HL-60 (cell line): ENCODE data around the gene VWA7.

Source experiments
- DNase-seq, 2 experiments: peaks; one replicate each; pipeline ENCODE4 v3.0.0-alpha.2; 2010 to 2020; ENCODE audit warnings: low read depth in 1 of 2, low spot score in 1 of 2
- H3K27ac ChIP-seq: fragments of 250-450 bp; sonication (Bioruptor Pico); replicated peaks from 2 replicates; pipeline ENCODE4 v1.5.1; 2020; ENCODE audit warnings: mild to moderate bottlenecking, moderate library complexity
- H3K27me3 ChIP-seq: fragments of 250-450 bp; sonication (Bioruptor Pico); 2 replicates; pipeline ENCODE4 v1.5.1; 2021; ENCODE audit warnings: mild to moderate bottlenecking, moderate library complexity; ENCODE audit not compliant: insufficient read depth, poor library complexity, severe bottlenecking
- H3K4me3 ChIP-seq: replicated peaks from 2 replicates; pipeline ENCODE4 v1.5.1; 2011; ENCODE audit warnings: mild to moderate bottlenecking, control low read depth, low read length; ENCODE audit not compliant: insufficient read depth
- CTCF ChIP-seq: IDR thresholded peaks from one replicate; pipeline ENCODE4 v1.5.1; 2011; ENCODE audit warnings: low read length, control low read depth, inconsistent platforms; ENCODE audit not compliant: insufficient read depth
- GABPA ChIP-seq: IDR thresholded peaks from 2 replicates; pipeline ENCODE4 v1.6.1; 2012; ENCODE audit warnings: low read depth
- POLR2AphosphoS5 ChIP-seq: IDR thresholded peaks from 2 replicates; pipeline ENCODE4 v1.6.1; 2012; ENCODE audit warnings: low read depth
- REST ChIP-seq: IDR thresholded peaks from 2 replicates; pipeline ENCODE4 v1.6.1; 2012; ENCODE audit warnings: low read depth; ENCODE audit not compliant: insufficient replicate concordance
- SPI1 ChIP-seq: IDR thresholded peaks from 2 replicates; pipeline ENCODE4 v1.6.1; 2012; ENCODE audit warnings: low read depth, mild to moderate bottlenecking, borderline replicate concordance

The VWA7 gene

GRCh38 chr6:31767096-31767645 lies 10.0 kb downstream of the VWA7 start:
- no peak for DNase-seq
- no peak for TF ChIP-seq POLR2AphosphoS5
- TF ChIP-seq SPI1: no peak
- TF ChIP-seq REST: no peak
- TF ChIP-seq CTCF: no peak
- TF ChIP-seq GABPA: no peak
- Histone ChIP-seq H3K4me3 (no peak overlapping the region), H3K27me3 (no peaks in the 10 kb centered on the region), H3K27ac (no peak overlapping the region)

GRCh38 chr6:31765910-31766794 lies 11.0 kb downstream of the VWA7 start:
- H3K4me3 ChIP-seq: no peak overlapping the region
- no peaks in the 10 kb centered on the region for H3K27me3 ChIP-seq
- TF ChIP-seq REST (no peak), POLR2AphosphoS5 (no peak), CTCF (no peak), GABPA (no peak), SPI1 (no peak)
- DNase-seq: no peak
- no peak overlapping the region for H3K27ac ChIP-seq

GRCh38 chr6:31765559-31765909 lies 11.6 kb downstream of the VWA7 start:
- Histone ChIP-seq H3K4me3 (no peak overlapping the region), H3K27me3 (no peaks in the 10 kb centered on the region), H3K27ac (no peak overlapping the region)
- TF ChIP-seq GABPA (no peak), POLR2AphosphoS5 (no peak), CTCF (no peak), REST (no peak), SPI1 (no peak)
- DNase-seq: no peak
